NCI-H1930 (cell line): ENCODE data around the gene FBXL19.
"Not testable (repeated sequence)": the region's sequence is repeated elsewhere in the genome, so short reads cannot be mapped to it uniquely, and the experiment has no call there.

Source experiments
- DNase-seq, 2 experiments: peaks; one replicate each; lab custom pipeline; 2025; lab: John Stamatoyannopoulos, UW

FBXL19 gene, protein sequence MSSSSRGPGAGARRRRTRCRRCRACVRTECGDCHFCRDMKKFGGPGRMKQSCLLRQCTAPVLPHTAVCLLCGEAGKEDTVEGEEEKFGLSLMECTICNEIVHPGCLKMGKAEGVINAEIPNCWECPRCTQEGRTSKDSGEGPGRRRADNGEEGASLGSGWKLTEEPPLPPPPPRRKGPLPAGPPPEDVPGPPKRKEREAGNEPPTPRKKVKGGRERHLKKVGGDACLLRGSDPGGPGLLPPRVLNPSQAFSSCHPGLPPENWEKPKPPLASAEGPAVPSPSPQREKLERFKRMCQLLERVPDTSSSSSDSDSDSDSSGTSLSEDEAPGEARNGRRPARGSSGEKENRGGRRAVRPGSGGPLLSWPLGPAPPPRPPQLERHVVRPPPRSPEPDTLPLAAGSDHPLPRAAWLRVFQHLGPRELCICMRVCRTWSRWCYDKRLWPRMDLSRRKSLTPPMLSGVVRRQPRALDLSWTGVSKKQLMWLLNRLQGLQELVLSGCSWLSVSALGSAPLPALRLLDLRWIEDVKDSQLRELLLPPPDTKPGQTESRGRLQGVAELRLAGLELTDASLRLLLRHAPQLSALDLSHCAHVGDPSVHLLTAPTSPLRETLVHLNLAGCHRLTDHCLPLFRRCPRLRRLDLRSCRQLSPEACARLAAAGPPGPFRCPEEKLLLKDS

GRCh38 chr16:30923554-30924075 lies at the start of gene FBXL19:
TSS of gene FBXL19 (plus strand) at chr16:30923572. CDS start at chr16:30925755, 2,183 bp downstream.
- peak in 1 of 2 experiments; percentile 65 for DNase-seq

GRCh38 chr16:30874244-30874820 lies 49.0 kb upstream of the FBXL19 start:
- DNase-seq = no peak

GRCh38 chr16:30874821-30875717 lies 48.3 kb upstream of the FBXL19 start:
- peak; percentile 90 to 96 for DNase-seq

GRCh38 chr16:30875871-30876801 lies 47.2 kb upstream of the FBXL19 start:
- DNase-seq = no peak

DNA sequence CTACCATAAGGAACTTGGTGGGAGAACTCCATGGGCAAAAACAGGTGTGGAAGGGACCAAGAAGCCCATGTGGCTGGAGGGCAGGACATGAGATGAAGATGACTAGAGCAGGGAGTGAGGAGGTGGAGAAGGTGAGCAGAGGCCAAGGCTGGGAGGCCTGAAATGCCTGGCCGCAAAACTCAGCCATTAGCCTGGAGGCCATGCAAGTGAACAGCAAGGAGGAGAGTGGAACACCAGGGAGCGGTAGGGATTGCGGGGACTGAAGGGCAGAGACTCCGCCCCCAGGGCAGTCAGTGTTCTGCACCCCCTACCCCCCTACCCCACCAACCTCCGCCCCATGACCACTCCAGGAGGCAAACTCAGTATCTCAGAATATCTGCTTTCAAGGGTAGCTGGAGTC lies 46.5 kb upstream of the FBXL19 start:
- DNase-seq = no peak

DNA sequence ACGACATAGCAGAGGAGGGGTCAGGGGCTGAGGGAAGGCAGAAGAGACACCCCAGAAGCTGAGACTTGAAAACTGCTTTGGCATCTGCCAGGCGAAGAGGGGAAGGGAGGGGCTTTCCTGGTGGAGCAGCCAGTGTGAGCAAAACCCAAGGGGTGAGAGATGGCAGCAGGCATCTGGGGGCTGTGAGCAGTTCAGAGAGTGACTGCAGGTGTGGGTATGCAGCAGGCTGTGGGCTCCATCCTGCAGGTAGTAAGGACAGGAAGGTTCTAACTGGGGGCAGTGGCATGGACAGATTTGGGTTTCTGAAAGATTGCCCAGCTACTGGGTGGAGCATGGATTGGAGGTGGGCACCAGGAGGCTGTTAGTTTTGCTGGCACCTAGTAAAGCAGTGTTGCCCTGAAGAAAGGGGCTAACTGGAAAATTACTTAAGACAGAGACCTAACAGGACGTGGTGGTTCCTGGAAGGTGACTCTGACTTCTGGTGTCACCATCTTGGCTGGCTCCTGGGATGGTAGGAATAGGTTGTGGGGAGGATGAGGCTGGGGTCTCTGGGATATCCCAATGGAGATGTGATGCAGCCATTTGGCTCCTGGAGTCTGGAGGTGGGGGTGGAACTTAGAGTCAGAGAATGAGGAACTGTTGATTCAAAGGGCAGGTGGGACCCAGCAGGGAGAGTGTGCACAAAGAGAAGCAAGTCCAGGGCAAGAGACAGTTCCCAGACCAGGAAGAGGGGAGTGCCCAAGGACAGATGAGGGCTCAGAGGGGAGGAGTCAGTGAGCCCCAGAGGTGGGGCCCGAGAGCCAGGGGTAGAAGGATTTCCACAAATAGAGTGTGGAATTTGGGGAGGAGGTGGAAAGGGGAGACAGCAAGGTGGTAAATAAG lies 40.7 kb upstream of the FBXL19 start:
- DNase-seq = no peak

GRCh38 chr16:30884760-30885159 lies 38.6 kb upstream of the FBXL19 start:
- DNase-seq = no peak

DNA sequence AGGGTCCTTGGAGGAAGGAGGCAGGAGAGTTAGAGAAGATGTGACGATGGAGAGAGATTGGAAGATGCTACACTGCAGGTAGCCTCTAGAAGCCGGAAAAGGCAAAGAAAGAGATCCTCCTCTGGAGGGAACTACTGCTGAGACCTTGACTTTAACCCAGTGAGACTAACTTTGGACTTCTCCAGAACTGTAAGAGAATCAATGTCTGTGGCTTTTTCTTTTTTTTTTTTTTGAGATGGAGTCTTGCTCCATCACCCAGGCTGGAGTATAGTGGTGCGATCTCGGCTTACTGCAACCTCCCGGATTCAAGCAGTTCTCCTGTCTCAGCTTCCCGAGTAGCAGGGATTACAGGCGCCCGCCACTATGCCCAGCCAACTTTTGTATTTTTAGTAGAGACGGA lies 38.2 kb upstream of the FBXL19 start:
- no peak for DNase-seq

GRCh38 chr16:30886145-30886544 lies 37.2 kb upstream of the FBXL19 start:
- no peak for DNase-seq

- DNase-seq = no peak
Measured at GRCh38 chr16:30887927-30888326, 35.4 kb upstream of the FBXL19 start.

DNA sequence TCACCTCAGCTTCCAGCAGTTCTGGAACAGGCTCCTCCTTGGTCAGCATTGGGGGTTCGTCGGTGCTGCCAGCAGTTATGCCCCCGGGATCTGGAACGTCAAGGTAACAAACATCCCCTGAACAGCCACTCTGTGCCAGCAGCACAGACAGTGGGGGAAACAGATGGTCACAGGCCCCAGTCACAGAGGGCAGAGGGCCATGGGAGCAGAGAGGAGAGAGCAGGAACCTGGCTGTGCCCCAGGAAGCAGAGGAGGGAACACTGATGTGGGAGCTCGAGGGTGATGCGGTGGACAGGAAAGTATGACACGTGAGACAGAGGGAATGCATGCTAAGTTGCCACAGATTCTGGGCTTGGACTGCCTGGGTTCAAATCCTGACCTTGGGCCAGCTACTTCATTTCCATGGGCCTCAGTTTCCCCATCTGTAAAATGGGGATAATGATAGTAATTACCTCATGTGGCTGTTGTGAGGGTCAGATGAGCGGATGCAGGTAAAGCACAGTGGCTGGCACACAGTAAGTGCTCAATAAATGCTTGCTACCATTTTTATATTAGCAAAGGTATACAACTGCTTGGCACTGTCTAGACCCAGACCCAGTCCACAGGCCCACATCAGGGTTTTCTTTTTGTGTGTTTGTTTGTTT lies 34.4 kb upstream of the FBXL19 start:
- DNase-seq = no peak

DNA sequence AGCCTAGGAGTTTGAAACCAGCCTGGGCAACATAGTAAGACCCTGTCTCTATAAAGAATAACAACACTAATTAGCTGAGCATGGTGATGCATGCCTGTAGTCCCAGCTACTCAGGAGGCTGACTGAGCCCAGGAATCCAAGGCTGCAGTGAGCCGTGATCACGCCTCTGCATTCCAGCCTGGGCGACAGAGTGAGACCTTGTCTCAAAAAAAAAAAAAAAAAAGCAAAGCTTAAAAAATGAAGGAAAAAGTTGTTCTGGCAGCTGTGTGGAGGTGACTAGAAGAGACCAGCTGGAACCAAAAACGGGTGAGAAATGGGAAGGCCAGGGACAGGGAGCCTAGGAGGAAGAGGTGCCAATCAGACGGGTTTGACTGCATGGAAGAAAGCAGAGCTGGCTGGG lies 33.7 kb upstream of the FBXL19 start:
- no peak for DNase-seq

DNA sequence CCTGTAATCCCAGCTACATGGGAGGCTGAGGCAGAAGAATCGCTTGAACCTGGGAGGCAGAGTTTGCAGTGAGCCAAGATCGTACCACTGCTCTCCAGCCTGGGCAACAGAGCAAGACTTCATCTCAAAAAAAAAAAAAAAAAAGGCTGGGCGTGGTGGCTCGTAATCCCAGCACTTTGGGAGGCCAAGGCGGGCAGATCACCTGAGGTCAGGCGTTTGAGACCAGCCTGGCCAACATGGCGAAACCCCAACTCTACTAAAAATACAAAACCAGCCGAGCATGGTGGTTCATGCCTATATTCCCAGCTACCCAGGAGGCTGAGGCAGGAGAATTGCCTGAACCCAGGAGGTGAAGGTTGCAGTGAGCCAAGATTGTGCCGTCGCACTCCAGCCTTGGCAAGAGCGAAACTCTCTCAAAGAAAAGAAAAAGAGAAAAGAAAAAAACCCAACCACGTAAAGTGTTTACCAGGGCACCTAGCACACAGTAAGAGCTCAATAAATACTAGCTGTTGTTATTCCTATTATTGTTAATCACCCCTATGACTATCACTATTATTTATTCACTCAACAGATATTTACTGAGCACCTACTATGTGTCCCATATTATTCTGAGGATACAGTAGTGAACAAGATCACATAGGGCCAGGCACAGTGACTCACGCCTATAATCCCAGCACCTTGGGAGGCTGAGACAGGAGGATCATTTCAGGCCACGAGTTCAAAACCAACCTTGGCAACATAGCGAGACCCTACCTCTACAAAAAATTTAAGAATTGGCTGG lies 32.1 kb upstream of the FBXL19 start:
- DNase-seq = not testable (repeated sequence)

DNA sequence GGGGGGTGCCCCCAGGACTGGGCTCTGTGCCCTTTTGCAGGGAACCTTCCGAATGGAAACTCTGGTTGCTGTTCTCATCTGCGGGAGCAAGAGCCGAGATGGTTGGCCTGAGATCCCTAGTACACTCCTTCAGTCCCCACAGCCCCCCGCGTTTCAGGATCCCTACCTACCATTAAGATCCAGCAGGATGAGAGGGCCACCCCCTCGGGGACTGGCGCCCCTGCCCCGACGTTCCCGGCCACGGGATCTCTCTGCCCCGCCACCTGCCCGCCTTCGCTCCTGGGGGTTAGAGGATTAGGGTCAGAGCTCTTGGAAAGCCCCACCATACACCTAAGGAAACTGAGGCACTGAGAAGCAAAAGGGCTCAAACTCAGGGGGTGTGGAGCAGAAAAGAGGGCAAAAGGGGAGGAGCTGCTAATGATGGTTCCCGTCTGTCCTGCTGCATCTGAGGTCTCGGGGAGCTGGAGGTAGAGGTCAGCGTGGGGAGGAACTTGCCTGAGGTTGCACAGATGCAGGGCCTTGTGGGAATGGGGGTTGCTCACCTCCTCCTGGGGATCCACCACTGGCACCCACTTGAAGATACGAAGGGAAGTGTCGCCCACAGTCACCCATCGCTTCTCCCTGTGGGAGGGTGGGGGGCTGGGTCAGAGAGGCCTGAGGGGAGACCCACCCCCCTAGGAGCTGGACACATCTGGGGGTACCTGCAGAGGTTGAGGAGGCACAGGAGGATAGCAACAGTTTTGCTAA lies 30.5 kb upstream of the FBXL19 start:
- DNase-seq = no peak

- DNase-seq = no peak
Measured at GRCh38 chr16:30893417-30893743, 30.0 kb upstream of the FBXL19 start.

DNA sequence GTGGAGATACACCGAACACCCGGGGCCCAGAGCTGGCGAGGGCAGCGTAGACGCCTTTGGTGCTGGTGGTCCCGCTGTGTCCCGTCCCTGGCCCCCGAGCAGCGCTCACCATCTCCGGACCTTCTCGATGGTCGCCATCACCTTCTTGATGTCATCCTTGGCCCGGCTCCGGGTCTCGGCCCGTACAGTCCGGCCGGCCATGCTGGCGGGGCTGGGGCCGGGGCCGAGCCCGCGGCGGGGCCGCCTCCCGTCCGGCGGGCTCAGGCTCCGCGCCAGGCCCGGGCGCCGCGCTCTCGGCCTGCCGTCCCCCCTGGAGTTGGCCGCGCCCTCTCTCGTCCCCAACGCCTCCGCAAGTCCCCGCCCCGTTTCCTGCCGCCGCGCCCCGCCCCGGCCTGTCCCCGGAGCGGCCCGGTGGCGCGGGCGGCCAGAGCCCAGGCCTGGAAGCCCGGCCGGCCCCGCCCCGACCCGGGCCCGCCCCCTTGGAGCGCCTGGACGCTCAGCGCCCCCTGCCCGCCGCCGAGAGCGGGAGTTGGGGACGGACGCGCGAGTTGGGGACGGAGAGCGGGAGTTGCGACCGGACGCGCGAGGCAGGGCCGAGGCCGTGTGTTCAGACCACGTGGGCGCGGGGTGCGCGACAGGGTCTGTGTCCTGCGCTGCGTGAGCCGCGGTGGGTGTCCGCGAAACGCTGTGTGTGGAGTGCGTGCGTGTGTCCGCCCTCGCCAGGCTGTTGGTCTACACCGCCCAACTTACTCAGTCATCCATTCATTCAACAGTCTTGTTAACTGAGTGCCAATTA lies 29.4 kb upstream of the FBXL19 start, which contains the start of gene BCL7C:
Gene BCL7C (minus strand): TSS at position 334 of the 796 bp plus-strand sequence. CDS start 133 bp downstream, at position 201.
- peak; percentile 93 to 96 for DNase-seq
